Measurements from ENCODE around the gene STAT4. TPM values are rescaled to one million over a fixed set of nuclear protein-coding genes. Genes with fewer than 3 reads are reported as not detected.
A peak's percentile ranks its signal among the peaks of the same experiment; 100 is the strongest.

STAT4 gene
- total RNA-seq, 8 experiments from 2014 or later = 1.6 to 5.0 (median 2.7) TPM

DNA sequence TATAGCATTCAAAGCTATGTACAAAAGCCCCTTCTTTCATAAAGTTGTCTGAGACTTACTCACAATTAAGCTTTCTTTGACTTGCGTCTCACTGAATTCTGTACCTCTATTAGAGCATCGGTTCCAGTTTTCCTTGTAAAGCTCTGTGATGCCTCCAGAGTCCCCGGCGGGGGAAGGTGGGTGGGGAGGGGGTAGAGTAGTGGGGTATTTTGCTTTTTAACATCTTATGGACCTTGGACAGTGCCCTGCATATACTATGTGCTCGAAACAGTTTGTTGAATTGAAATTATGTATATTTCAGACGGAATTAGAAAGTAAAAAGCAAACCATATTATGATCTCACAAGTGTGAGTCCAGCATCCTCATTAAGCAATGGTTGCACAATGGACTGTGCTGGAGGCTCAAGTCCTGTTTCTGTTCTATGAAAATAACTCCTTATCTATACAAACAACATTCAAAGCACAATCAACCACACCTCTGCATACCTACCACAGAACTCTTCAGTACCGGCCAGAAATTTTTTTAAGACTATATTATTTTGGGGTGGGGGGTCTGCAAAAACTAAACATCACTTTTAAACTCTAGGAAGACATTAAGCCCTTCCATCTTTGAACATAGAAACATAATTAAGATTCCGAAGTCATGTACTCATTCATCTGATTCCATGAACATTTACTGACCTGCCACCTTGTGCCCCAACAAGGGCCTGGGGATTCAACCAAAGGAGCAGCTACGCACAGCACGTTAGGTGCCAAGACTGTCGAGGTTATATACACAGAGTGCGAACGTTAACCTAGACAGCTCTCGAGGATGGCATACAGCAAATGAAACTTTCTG, 137.7 kb downstream of the STAT4 start:
- in situ Hi-C loops (cut with MboI; ENCODE audit: low pct_unique_long_range_greater_than_20kb in 2 of 9, low sequenced_read_pairs in 9 of 9, unreplicated experiment in 9 of 9) = no loop called here
- WGBS, 10 experiments = 0 to 80% (median 33%) methylated on average over 1 to 13 of the region's 14 CpGs; no CpG with 5 or more reads in 1 of the 10 experiments
- ATAC-seq (replicated peaks in 6 of 8) = peak in 3 of 8 experiments; percentile 0 to 3 (median 3)
- H3K27ac ChIP-seq = no peak overlapping the region
- H3K4me3 ChIP-seq = peak overlapping the region; percentile 85 to 97 (median 91)
- H3K4me1 ChIP-seq (replicated peaks in 1 of 2) = peaks cover 4 to 9% of the 10 kb centered on the region in 2 donors

- ATAC-seq (replicated peaks in 6 of 8) = no peak
- WGBS, 10 experiments = 100% methylated on average over 1 to 3 of the region's 3 CpGs; no CpG with 5 or more reads in 5 of the 10 experiments
- H3K4me1 ChIP-seq (replicated peaks in 1 of 2) = peaks cover 4 to 9% of the 10 kb centered on the region in 2 donors
- H3K27ac ChIP-seq = no peak overlapping the region
- no peak overlapping the region for H3K4me3 ChIP-seq
- in situ Hi-C loops (cut with MboI; ENCODE audit: low pct_unique_long_range_greater_than_20kb in 2 of 9, low sequenced_read_pairs in 9 of 9, unreplicated experiment in 9 of 9) = no loop called here
Measured at GRCh38 chr2:191012346-191012745, 138.4 kb downstream of the STAT4 start.

DNA sequence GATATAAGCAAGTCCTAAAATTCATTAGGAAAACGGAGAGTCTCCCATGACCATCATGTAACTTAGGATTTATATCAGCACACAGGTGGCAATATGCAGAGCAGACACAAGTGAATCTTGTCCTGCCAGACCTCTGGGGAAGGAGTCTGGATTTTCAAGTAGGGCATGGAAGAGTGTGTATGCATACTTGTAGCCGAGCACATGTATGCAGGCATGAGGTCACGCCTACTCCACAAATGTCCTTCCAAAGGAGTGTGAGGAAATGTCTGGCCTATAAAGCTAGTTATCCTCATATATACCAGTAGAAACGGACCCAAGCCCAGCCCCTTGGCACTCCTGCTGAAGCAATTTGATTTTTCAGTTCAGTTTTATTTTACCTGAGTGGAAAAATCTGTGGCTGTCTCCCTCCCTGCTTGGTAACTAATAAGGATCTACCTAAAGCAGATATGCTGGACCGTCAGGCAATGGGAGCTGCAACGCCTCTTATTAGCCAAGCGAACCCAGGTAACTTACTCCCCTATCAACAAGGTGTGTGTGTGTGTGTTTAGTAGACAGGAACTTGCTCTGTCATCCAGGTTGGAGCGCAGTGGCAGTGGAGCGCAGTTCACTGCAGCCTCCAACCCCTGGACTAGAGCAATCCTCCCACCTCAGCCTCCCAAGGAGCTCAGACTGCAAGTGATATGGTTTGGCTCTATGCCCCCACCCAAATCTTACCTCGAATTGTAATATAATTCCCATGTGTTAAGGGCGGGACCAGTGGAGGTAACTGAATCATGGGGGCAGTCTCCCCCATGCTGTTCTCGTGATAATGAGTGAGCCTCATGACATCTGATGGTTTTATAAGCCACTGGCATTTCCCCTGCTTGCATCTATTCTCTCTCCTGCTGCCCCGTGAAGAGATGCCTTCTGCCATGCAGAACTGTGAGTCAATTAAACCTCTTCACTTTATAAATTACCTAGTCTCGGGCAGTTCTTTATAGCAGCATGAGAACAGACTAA, 139.6 kb downstream of the STAT4 start:
- 67 to 100% (median 88%) methylated on average over 1 to 13 of the region's 14 CpGs for WGBS, 10 experiments
- in situ Hi-C loops (cut with MboI; ENCODE audit: low pct_unique_long_range_greater_than_20kb in 2 of 9, low sequenced_read_pairs in 9 of 9, unreplicated experiment in 9 of 9) = no loop called here
- ATAC-seq (replicated peaks in 6 of 8) = no peak
- peaks cover 4 to 9% of the 10 kb centered on the region in 2 donors for H3K4me1 ChIP-seq (replicated peaks in 1 of 2)
- H3K27ac ChIP-seq = no peak overlapping the region
- no peak overlapping the region for H3K4me3 ChIP-seq

GRCh38 chr2:191009541-191010374, 141.0 kb downstream of the STAT4 start:
- in situ Hi-C loops (cut with MboI; ENCODE audit: low pct_unique_long_range_greater_than_20kb in 2 of 9, low sequenced_read_pairs in 9 of 9, unreplicated experiment in 9 of 9) = no loop called here
- H3K27ac ChIP-seq = no peak overlapping the region
- ATAC-seq (replicated peaks in 6 of 8) = no peak
- WGBS, 10 experiments = 81 to 100% (median 100%) methylated on average over 1 to 4 of the region's 4 CpGs
- H3K4me3 ChIP-seq = no peak overlapping the region
- H3K4me1 ChIP-seq (replicated peaks in 1 of 2) = peaks cover 4 to 9% of the 10 kb centered on the region in 2 donors

GRCh38 chr2:191008286-191008685, 142.5 kb downstream of the STAT4 start:
- no peak overlapping the region for H3K4me3 ChIP-seq
- H3K4me1 ChIP-seq (replicated peaks in 1 of 2) = peaks cover 4 to 6% of the 10 kb centered on the region in 2 donors
- H3K27ac ChIP-seq = no peak overlapping the region
- ATAC-seq (replicated peaks in 6 of 8) = no peak
- in situ Hi-C loops (cut with MboI; ENCODE audit: low pct_unique_long_range_greater_than_20kb in 2 of 9, low sequenced_read_pairs in 9 of 9, unreplicated experiment in 9 of 9) = no loop called here

- no peaks in the 10 kb centered on the region for H3K4me1 ChIP-seq (replicated peaks in 1 of 2)
- H3K4me3 ChIP-seq = no peak overlapping the region
- 21 to 100% (median 93%) methylated on average over 2 to 4 of the region's 4 CpGs for WGBS, 10 experiments
- in situ Hi-C loops (cut with MboI; ENCODE audit: low pct_unique_long_range_greater_than_20kb in 2 of 9, low sequenced_read_pairs in 9 of 9, unreplicated experiment in 9 of 9) = no loop called here
- no peak overlapping the region for H3K27ac ChIP-seq
- ATAC-seq (replicated peaks in 6 of 8) = no peak
Measured at GRCh38 chr2:191006997-191007783, 143.6 kb downstream of the STAT4 start.

DNA sequence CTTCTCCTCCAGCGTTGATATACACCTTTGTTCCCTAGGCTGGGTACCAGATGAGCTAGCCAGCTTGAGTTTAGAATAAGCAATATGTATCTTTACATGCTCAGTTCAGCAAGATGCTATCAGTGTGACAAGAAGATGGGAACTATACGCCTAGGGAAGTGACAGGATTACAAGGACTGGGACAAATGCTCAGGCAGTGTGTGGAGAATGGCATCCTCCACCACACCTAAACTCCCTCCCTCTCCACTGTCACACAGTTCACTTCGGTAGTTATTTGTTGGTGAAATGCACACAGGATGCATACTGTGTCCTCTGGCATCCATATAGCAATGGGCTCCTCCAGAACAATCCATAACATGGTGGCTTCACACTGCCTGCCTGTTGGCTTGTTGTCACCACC, 144.5 kb downstream of the STAT4 start:
- no peak overlapping the region for H3K4me3 ChIP-seq
- WGBS, 10 experiments = 80 to 100% (median 100%) methylated on average over 1 to 2 of the region's 3 CpGs; no CpG with 5 or more reads in 3 of the 10 experiments
- in situ Hi-C loops (cut with MboI; ENCODE audit: low pct_unique_long_range_greater_than_20kb in 2 of 9, low sequenced_read_pairs in 9 of 9, unreplicated experiment in 9 of 9) = no loop called here
- ATAC-seq (replicated peaks in 6 of 8) = no peak
- H3K27ac ChIP-seq = no peak overlapping the region
- H3K4me1 ChIP-seq (replicated peaks in 1 of 2) = no peaks in the 10 kb centered on the region

- in situ Hi-C loops (cut with MboI; ENCODE audit: low pct_unique_long_range_greater_than_20kb in 2 of 9, low sequenced_read_pairs in 9 of 9, unreplicated experiment in 9 of 9) = no loop called here
- ATAC-seq (replicated peaks in 6 of 8) = no peak
- 67 to 100% (median 98%) methylated on average over 1 to 3 of the region's 6 CpGs; no CpG with 5 or more reads in 2 of the 10 experiments for WGBS, 10 experiments
- H3K4me1 ChIP-seq (replicated peaks in 1 of 2) = no peaks in the 10 kb centered on the region
- H3K27ac ChIP-seq = no peak overlapping the region
- H3K4me3 ChIP-seq = no peak overlapping the region
Measured at GRCh38 chr2:191003405-191004309, 147.1 kb downstream of the STAT4 start.

- H3K4me3 ChIP-seq = no peak overlapping the region
- in situ Hi-C loops (cut with MboI; ENCODE audit: low pct_unique_long_range_greater_than_20kb in 2 of 9, low sequenced_read_pairs in 9 of 9, unreplicated experiment in 9 of 9) = no loop called here
- ATAC-seq (replicated peaks in 6 of 8) = no peak
- no peaks in the 10 kb centered on the region for H3K4me1 ChIP-seq (replicated peaks in 1 of 2)
- 73 to 100% (median 97%) methylated on average over 1 to 3 of the region's 3 CpGs; no CpG with 5 or more reads in 1 of the 10 experiments for WGBS, 10 experiments
- H3K27ac ChIP-seq = no peak overlapping the region
Measured at GRCh38 chr2:191001624-191002023, 149.2 kb downstream of the STAT4 start.

GRCh38 chr2:191001032-191001431, 149.8 kb downstream of the STAT4 start:
- ATAC-seq (replicated peaks in 6 of 8) = peak in 2 of 8 experiments; percentile 22 to 50
- in situ Hi-C loops (cut with MboI; ENCODE audit: low pct_unique_long_range_greater_than_20kb in 2 of 9, low sequenced_read_pairs in 9 of 9, unreplicated experiment in 9 of 9) = no loop called here

DNA sequence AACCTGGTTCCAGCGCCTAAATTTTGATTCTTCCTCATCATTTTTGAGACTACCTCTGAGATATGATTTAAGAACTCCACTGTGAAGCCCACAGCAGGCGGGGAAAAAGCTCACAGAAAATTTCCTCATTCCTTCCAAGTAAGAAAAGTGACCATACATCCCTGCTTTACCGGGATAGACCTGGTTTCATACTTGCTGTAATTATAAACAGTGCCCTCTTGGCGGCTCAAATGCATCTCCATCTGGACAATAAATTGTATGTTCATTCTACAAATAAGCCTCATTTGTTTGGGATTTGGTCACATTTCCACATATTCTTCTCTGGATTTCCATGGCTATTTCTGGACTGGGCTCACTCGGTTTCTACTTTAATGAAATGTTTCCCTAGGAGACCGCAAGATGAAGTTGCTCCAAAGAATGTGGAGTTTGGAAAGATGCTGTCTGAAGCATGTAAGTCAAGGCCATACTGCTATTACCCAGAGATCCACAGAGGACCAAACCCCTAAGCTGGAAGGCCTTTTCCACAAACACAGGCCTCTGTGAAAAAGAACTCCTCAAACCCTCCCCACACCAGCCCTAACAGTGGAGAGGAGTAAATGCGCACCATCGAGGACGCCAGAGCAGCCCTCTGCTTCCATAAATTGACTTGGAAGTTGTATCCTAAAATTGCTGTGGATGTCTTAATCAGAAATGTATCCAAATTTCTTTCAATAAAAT, 150.7 kb downstream of the STAT4 start:
- Histone ChIP-seq H3K4me3 (no peak overlapping the region), H3K4me1 (replicated peaks in 1 of 2) (no peaks in the 10 kb centered on the region), H3K27ac (no peak overlapping the region)
- WGBS, 10 experiments = 69 to 96% (median 90%) methylated on average over 3 to 8 of the region's 9 CpGs; no CpG with 5 or more reads in 1 of the 10 experiments
- no peak for ATAC-seq (replicated peaks in 6 of 8)
- in situ Hi-C loops (cut with MboI; ENCODE audit: low pct_unique_long_range_greater_than_20kb in 2 of 9, low sequenced_read_pairs in 9 of 9, unreplicated experiment in 9 of 9) = no loop called here

More at GRCh38 chr2:191001032-191001431, 149.8 kb downstream of the STAT4 start:
- H3K27ac ChIP-seq = no peak overlapping the region
- WGBS, 10 experiments = 20 to 93% (median 72%) methylated on average over 1 to 2 of the region's 2 CpGs; no CpG with 5 or more reads in 2 of the 10 experiments
- no peaks in the 10 kb centered on the region for H3K4me1 ChIP-seq (replicated peaks in 1 of 2)
- H3K4me3 ChIP-seq = no peak overlapping the region
